Right atrium auricular region (tissue), 2 donors: Measurements from ENCODE around the gene MATR3. TPM values are rescaled to one million over a fixed set of nuclear protein-coding genes. Genes with fewer than 3 reads are reported as not detected.

Experiments
- DNase-seq: peaks from one replicate; pipeline ENCODE4 v3.0.0-alpha.2; 2019; ENCODE audit warnings: low spot score
- H3K27ac ChIP-seq, 2 donors: fragments of 200-600 bp; sonication (generic); 1 replicate in 1 of 2; 2 replicates in 1 of 2; pipeline ENCODE4 v1.5.1; 2016 to 2019
- H3K27me3 ChIP-seq, 2 donors: fragments of 200-600 bp; sonication (generic); one replicate each; pipeline versions ENCODE4 v1.5.1 to v1.6.0; 2017 to 2019
- H3K36me3 ChIP-seq: fragments of 200-600 bp; sonication (generic); one replicate; pipeline ENCODE4 v1.5.1; 2016
- H3K4me1 ChIP-seq, 2 donors: fragments of 200-600 bp; sonication (generic); one replicate each; pipeline versions ENCODE4 v1.5.1 to v1.6.0; 2017 to 2019
- H3K4me3 ChIP-seq, 2 donors: fragments of 200-600 bp; sonication (generic); 1 replicate in 1 of 2; 2 replicates in 1 of 2; pipeline ENCODE4 v1.5.1; 2017 to 2019; ENCODE audit warnings: mild to moderate bottlenecking in 1 of 2, moderate library complexity in 1 of 2
- H3K9me3 ChIP-seq, 2 donors: fragments of 200-600 bp; sonication (generic); one replicate each; pipeline ENCODE4 v1.5.1; 2019
- total RNA-seq, 2 donors: library from RNA; depleted of rRNA; stranded (reverse); fragments of >200 nt; gene quantifications; one replicate each; pipeline ENCODE4 v1.1.0, GENCODE V29; 2016
- TF ChIP-seq, protein P1 (sequence below), 2 donors: fragments of 200-600 bp; sonication (generic); IDR thresholded peaks; one replicate each; pipeline ENCODE4 v1.5.1; 2019; ENCODE audit warnings: antibody characterized with exemption in 2 of 2

Gene MATR3
- total RNA-seq, 2 donors from 2014 or later: 131 to 159 TPM

DNA sequence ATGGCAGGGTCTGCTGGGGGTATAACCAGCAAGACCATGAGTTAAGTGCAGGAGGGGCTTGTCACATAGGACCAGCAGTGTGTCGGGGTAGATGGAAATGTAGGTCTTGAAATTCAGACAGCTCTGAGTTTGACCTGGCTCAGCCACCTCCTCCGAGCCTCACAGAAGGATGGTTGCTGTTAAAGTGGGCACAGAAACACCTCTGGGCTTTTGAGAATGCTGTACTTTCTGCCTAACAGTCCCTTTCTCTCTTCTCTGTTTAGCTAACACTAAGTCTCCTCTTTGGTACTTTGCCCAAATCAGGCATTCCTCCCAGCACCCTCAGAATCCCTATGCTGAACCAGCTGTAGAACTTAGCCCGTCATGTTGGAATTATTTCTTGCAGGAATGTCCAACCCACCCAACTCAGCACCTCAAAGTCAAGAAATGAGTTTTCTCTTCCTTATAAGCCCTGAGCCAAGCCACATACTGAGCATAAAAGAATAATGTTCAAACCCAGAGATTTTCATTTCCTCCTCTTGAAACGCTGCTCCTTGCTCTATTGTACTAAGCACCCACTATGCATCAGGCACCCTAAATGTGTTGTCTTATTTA, 41.7 kb upstream of the MATR3 start:
- TF ChIP-seq, protein P1, sequence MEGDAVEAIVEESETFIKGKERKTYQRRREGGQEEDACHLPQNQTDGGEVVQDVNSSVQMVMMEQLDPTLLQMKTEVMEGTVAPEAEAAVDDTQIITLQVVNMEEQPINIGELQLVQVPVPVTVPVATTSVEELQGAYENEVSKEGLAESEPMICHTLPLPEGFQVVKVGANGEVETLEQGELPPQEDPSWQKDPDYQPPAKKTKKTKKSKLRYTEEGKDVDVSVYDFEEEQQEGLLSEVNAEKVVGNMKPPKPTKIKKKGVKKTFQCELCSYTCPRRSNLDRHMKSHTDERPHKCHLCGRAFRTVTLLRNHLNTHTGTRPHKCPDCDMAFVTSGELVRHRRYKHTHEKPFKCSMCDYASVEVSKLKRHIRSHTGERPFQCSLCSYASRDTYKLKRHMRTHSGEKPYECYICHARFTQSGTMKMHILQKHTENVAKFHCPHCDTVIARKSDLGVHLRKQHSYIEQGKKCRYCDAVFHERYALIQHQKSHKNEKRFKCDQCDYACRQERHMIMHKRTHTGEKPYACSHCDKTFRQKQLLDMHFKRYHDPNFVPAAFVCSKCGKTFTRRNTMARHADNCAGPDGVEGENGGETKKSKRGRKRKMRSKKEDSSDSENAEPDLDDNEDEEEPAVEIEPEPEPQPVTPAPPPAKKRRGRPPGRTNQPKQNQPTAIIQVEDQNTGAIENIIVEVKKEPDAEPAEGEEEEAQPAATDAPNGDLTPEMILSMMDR (IDR thresholded peaks at IDR 0.05): no peak
- no peak overlapping the region for H3K27ac ChIP-seq
- no peaks in the 10 kb centered on the region for H3K36me3 ChIP-seq
- DNase-seq: no peak
- H3K4me3 ChIP-seq: no peak overlapping the region
- no peaks in the 10 kb centered on the region for H3K9me3 ChIP-seq
- no peaks in the 10 kb centered on the region for H3K4me1 ChIP-seq
- no peaks in the 10 kb centered on the region for H3K27me3 ChIP-seq

DNA sequence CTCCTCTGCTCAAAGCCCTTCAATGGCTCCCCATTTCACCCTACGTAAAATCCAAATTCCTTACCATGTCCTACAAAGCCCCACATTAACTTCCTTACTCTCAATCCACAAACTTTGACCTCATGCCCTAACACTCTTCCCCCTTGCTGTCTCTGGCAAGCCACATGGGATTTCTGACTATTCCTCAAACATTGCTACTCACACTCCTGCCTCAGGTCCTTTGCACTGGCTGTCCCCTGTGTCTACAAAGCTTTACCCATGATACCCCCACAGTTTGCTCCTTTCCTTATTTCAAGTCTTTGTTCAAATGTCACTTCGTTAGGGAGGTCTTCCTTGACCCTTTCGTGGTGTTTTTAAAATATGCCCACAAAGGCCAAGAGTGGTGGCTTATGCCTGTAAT, 40.4 kb upstream of the MATR3 start:
- no peak overlapping the region for H3K27ac ChIP-seq
- H3K4me3 ChIP-seq: no peak overlapping the region
- H3K36me3 ChIP-seq: no peaks in the 10 kb centered on the region
- TF ChIP-seq, protein P1 (IDR thresholded peaks at IDR 0.05): no peak
- DNase-seq: no peak
- H3K4me1 ChIP-seq: no peaks in the 10 kb centered on the region
- H3K9me3 ChIP-seq: no peaks in the 10 kb centered on the region
- no peaks in the 10 kb centered on the region for H3K27me3 ChIP-seq

- Histone ChIP-seq H3K4me3 (no peak overlapping the region), H3K36me3 (no peaks in the 10 kb centered on the region), H3K27ac (no peak overlapping the region), H3K4me1 (no peaks in the 10 kb centered on the region), H3K27me3 (no peaks in the 10 kb centered on the region), H3K9me3 (no peaks in the 10 kb centered on the region)
- DNase-seq: no peak
- TF ChIP-seq, protein P1 (IDR thresholded peaks at IDR 0.05): no peak
These were observed 36.7 kb upstream of the MATR3 start for GRCh38 chr5:139256820-139257219.

DNA sequence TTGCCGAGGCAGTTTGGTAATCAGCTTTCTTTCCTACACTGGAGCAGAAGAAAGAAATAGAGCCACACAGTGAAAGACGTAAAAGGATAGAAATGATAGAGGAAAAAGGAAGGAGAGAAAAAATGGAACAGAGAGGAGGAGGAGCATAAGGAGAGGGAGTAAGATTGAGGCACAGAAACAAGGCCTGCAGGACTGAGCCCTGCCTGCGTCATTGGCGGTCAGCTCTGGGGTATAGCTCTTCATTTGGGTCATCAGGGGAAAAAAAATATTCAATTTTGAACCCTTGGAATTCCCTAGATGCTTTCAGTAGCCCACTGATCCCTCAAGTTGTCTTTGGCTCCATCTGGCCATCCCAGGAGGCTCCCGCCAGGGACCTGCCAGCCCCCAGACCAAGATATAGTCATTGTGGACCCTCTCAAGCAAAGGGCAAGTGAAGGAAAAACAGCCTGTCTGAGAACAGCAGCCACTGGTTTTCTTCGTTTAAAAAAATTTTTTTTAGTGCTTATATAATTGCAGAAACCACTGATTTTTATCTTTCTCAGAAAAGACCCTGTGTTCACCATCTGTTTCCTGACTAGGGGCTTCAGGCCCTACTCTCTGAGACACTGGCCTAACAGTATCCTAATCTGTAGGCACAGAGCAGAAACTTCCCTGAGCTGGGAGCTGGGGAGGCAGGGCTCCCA, 31.3 kb upstream of the MATR3 start:
- H3K9me3 ChIP-seq: no peaks in the 10 kb centered on the region
- TF ChIP-seq, protein P1 (IDR thresholded peaks at IDR 0.05): no peak
- H3K4me3 ChIP-seq: no peak overlapping the region
- H3K4me1 ChIP-seq: peaks cover 0 to 15% of the 10 kb centered on the region in 2 donors
- no peaks in the 10 kb centered on the region for H3K27me3 ChIP-seq
- no peaks in the 10 kb centered on the region for H3K36me3 ChIP-seq
- H3K27ac ChIP-seq: peak overlapping the region; percentile 2 to 34
- DNase-seq: no peak

DNA sequence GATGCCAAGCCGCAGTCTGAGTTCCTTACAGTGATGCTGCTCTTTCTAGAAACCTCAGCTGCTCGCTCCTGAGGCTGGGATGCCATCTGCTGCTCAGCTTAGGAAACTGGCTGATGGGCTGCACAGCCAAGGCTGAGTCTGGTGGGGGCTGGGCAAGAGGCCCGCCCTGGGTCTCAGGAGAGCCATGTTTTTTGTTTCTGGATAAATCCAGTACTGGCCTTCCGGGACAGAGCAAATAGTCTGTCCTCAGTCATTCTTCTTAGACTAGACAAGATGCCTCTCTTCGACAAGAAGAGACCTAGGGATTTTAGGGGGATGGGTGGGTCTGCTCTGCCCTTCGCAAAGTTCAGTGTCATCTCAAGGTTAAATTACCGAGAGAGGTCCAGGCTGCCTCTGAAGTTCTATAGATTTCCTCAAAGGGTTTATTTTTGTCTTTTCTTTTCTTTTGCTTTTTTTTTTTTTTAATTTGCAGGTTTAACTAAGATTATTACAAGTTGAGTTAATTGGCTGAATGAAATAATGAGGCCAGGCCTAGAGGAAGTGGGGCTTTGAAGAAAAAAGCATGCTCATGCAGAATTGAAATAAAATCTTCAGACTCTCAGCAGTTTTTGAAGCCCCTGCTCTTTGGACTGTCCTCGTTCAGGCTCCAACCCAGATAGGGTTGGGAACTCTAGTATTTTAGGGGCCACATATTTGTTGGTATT, 30.6 kb upstream of the MATR3 start:
- peak; percentile 92 for DNase-seq
- H3K27ac ChIP-seq: peak overlapping the region; percentile 2 to 59
- no peaks in the 10 kb centered on the region for H3K27me3 ChIP-seq
- no peaks in the 10 kb centered on the region for H3K36me3 ChIP-seq
- TF ChIP-seq, protein P1 (IDR thresholded peaks at IDR 0.05): peak; percentile 62 to 96
- no peak overlapping the region for H3K4me3 ChIP-seq
- H3K4me1 ChIP-seq: peaks cover 0 to 15% of the 10 kb centered on the region in 2 donors
- no peaks in the 10 kb centered on the region for H3K9me3 ChIP-seq
